CD4-positive, alpha-beta T cell treated with Interferon gamma for 1 hour (primary cell): ENCODE results near the gene DCDC1.

Experiments
- DNase-seq: peaks from one replicate; pipeline ENCODE4 v3.0.0-alpha.2; 2020

DCDC1 gene

DNA sequence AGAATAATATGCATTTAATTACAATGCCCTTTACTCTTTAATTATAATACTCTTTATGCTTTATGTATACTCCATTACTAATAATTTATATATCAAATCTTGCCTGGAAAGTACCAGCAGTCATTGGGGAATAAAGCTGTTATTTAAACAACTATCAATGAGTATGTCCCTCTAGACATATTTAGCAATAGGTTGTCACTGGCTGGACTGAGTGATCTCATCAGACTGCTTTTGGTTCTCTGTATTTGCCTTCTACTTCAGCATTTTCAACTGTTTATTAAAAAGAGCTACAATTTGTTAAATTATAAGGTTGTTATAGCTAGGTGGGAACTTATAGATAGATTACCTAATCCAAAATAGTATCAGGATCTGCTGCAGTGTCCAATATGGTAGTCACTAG lies 267.2 kb downstream of the DCDC1 start:
- DNase-seq: no peak

DNA sequence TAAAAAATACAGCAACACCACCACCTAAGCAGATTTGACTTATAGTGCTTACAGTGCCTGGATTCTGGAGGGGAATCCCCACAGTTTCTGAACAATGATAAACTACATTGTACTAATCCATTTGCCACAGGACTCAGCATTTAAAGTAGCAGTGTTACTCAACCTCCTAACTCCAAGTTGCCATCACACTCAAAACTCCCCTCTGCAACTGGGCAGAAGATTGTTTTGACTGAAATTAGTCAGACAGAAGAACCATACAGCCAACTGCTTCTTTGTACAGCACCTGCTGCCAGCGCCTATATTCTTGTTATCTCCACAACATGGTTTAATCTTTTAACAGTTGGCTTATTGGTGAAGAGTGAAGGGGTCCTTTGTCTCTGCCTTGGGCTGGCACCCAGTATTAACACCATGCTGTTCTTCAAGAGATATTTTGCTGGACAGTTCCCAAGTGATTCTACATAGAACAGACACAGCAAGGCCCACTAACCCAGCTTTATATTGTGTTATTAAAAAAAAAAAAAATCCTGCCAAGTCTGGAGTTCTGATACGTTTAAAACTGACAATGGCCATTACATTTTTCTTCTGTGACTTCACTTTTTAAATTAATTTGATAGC lies 273.2 kb downstream of the DCDC1 start:
- no peak for DNase-seq

DNA sequence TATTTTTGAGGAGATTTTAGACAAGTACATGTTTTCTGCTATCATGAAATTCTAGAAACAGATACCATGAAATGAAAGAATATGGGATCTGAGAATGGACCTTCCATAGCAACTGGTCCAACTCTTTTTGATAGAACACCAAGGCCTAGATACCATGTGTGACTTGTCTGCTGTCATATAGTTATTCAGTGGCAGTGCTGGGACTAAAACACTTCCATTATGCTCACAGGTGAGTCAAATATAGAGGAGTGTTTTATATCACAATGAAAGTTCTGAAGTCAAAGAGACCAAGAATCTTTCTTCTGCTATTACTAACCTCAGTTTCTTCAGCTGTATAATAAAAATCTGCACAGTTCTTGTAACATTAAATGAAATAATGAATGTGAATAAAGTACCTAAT lies 276.9 kb downstream of the DCDC1 start:
- DNase-seq: no peak

DNA sequence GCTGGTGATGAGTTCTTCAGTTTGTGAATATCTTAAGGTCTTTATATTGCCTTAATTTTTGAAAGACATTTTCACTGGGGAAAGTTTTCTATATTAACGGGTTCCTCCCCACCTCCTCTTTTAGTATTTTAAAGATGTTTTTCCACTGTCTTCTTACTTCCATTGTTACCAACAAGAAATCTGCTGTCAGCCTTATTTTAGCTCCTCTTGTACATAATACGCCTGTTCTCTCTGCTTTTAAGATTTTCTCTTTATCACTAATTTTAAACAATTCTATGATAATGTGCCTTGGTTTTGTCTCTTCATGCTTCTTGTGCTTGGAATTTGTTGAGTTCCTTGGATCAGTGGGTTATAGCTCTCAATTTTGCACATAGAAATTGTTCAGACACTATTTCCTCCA lies 280.4 kb downstream of the DCDC1 start:
- DNase-seq: no peak

DNA sequence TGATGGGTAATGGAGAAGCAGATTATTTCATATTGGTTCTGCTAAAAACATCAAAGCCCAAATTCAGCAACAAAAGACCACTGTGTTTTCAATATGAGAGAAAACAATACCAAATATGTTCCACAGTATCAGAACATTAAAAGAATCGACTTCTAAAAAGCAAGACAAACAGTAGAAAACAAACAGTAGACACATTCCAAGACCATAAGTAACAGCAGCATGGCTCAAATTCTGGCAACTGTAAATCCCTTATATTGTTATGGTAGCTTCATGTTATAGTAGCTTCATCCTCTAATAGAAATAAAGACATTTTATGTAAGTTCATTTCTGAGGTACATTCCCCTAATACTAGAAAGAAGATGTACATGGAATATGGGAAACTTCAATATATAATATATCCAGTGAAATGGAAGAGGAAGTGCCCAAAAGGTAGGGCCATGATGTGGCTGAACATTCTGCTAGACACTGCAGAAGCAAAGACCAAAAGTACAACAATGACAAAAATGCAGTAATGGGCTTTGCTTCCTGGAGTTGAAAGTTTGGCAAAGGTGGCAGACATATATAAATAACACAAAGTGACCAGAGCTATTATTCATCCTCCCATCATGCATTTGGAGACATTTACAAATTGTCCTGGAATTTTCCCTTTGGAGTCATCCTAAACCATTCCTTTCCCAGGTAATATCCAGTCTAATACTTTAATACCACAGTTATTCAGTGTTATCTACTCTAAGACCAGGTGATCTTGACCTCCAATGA lies 299.9 kb downstream of the DCDC1 start:
- no peak for DNase-seq

DNA sequence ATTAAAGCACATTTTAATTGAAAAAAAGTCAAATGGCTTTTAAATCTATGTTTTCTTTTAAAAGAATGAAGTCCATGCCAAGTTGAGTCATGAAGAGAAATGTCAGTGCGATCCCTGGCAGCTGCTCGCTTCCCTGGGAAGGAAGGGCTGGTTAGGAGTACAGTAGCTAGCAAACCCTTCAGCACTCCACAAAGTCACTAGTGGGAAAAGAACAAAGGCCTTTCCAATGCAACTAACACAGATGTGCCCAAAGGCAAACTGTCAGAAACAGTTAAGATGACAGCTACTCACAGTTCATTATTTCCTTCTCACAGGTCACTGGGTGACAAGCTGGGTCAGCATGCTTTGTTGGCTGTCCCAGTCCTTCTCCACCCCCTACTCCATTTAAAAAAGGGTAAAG lies 308.7 kb downstream of the DCDC1 start:
- DNase-seq: no peak

DNA sequence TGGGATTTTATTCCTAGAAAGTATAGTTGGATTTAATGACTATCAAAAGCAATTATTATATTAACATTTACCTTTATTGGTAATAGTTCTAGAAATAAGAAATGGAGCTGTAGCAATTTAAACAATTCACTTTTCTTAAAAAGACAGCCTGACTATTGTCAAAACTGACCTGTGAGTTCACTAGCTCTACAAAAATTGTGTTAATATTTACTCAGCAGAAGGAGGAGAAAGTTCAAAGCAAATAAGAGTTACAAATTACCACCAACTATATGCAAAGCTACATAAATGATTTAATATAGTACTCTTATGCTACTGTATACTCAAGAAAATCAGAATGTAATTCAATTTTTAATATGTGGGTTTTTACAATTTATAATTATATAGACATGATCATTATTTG lies 310.0 kb downstream of the DCDC1 start:
- no peak for DNase-seq

DNA sequence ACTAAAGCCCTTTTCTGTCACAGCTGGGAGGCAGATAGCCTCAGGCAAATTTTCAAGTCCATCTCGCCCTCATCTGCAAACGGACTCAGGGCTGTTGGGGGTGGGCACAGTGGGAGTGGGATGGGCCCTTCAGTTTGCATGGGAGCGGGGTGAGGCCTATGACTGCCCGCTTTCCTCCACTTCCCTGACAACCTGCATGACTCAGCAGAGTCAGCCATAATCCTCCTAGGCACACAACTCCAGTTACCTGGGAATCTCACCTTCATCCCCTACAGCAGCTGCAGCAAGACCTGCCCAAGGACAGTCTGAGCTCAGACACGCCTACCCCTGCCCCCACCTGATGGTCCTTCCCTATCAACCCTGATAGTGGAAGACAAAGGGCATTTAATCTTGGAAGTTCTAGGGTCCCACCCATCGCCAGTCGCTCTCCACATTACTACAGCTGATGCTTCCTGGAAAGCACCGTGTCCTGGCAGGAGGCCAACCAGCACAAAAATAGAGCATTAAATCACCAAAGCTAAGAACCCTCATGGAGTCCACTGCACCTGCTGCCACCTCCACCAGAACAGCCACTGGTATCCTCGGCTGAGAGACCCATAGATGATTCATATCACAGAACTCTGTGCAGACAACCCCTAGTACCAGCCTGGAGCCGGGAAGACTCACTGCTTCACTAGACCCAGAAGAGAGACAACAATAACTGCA lies 319.3 kb downstream of the DCDC1 start:
- no peak for DNase-seq

DNA sequence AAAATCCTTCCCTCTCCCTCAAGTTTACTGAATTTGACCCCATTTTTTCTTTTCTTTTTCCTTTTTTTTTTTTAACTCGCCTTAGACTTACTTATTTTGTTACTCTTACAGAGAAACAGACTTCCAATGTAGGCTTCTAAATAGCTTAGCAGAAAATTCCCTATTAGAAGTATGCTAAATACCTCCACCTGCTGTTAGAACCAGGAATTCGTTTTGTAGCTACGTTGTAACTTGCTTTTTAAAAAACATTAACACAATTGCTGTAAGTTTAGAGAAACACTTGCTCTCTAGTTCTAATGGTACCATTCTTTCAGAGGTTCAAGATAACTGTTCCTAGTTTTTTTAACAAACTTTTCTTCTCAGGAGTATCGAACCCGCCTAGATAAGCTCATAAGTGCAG lies 324.2 kb downstream of the DCDC1 start:
- no peak for DNase-seq

DNA sequence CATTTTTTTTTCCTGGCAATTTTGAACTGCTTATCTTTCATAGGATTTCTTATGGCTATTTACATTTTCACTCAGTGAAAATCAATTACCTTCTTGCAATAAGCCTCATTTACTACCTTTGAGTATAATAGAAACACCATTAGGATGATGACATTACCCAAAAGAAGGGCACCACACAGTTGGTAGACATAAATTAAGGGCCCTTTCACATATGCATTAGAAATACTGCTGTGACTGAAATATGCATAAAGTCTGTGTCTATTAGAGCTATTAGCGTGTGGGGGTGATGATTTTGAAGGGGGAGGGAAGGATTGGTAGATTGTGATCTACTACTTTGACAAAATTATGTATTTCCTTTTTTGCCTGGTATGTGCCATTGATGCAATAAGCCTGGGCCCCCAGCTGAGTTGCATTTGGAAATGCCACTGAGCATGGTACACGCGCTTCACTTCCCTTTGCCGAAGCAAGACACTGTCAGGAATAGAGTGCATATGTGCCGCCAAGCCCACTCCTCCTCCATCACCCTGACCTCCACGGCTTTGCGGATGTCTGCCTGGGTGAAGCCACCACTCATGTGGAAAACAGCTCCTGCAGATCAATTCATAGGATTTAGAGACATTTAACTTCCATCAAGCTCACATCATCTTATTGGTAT lies 339.3 kb downstream of the DCDC1 start:
- no peak for DNase-seq

DNA sequence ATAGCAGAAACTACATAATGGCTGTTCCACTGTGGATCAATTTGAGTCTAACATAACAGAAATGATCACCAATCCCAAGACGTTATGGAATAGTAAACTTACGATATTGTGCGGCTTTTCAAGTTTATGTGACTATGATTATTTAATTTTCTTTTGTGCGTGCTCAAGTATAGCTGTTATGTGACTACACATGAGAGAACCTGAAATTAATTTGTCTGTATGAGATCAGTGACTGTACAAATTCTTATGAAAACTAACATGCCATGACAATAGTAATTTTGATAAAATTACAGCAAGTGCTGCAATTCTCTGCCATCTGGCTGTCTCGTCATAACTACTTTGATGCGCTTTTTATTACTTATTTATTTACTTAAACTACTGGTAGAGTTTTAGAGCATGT lies 343.2 kb downstream of the DCDC1 start:
- no peak for DNase-seq

DNA sequence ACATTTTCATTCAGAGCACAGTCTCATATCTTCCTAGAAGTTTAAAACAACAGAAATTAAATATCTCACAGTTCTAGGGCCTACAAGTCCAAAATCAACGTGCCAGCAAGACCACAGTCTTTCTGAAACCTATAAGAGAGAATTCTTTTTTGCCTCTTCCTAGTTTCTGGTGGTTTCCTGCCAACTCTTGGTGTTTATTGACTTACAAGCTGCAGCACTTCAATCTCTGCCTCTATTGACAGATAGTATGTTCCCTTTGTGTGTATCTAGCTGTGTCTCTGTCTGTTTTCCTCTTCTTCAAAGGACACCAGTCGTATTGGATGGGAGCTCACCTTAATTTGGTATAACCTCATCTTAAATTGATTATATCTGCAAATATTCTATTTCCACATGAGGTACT lies 347.5 kb downstream of the DCDC1 start:
- DNase-seq: no peak

DNA sequence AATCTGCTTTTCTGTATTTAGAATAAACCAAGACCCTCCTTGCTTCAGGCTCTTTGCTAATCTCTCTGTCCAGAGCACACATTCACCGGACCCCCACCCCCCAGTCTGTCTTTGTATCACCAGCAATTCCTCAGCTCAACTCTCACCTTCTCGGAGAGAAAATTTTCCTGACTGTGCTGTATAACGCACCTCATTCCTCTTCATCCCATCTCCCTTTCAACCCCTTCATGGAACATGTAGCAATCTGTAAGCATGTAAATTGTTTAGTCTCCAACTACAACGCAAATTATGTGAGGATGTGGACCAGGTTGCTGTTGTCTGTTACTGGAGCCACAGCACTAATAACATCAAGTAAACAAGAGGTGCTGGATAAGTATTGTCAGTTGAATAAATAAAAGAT lies 349.8 kb downstream of the DCDC1 start:
- no peak for DNase-seq

DNA sequence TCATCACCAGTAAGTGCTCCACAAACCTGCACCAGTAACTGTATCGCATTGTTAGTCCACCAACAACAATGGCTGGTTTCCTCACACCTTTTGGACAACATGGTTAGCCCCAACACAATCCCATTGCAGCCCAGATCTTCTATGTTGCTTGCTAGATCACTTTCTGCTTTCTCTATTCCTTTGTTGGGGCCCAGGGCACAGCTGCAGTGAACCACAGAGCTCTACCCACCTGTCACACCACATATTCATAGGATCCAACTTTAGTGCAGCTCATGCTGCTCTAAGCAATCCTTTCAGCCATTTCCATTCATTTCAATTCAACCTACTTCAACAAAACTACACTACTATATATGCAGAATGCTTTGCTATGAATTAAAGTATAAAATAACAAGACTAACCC lies 364.3 kb downstream of the DCDC1 start:
- DNase-seq: no peak

DNA sequence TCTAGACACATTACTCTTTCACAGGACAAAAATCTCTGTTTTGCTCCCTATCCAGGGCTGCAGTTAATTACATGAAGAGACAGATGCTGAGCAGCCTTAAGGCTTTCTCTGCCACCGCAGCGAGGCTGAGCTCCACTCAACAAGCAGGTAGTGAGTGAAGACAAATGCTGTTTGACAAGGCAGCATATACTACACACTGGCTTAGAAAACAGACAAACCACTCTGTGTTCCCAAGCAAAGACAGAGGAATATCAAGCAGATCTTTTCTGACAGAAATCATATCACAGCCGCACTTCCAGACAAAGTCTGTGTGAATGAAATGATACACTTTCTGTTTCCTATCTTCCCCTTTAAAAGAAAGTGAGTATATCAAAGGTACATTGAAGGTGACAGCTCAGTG lies 368.1 kb downstream of the DCDC1 start:
- DNase-seq: no peak

DNA sequence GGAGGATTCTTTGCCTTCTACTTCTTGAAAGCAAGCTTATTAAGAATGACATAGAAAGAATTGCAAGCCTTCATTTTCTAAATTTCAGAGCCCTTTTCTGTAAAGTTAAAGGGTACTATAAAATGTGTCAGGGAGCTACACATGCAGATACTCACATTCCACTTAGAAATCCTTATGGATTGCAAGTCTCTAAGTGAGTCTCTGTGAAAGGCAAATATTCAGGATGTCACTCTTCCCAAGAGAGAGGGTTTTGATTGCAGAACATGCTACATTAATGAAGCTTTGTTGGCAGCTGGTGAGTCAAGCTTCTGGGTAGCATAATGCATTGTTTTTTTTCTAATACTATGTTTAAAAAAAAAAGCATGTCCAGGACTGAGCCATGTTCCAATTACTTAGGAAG lies 369.2 kb downstream of the DCDC1 start:
- DNase-seq: no peak

DNA sequence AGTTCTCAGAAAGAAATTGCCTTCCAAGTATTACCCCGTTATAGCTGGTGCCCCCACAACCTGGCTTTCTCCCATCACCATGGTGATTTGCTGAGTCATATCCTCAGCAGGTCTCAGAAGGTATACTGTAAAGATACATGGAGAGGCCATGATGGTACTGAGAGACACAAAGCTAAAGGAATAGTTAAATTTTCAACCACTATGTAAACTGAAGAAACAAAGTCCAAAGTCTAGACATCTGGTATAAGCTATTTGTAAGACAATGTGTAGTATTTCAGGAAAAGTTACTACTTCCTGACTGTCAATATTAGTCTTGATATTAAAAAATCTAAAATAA lies 377.1 kb downstream of the DCDC1 start:
- no peak for DNase-seq

DNA sequence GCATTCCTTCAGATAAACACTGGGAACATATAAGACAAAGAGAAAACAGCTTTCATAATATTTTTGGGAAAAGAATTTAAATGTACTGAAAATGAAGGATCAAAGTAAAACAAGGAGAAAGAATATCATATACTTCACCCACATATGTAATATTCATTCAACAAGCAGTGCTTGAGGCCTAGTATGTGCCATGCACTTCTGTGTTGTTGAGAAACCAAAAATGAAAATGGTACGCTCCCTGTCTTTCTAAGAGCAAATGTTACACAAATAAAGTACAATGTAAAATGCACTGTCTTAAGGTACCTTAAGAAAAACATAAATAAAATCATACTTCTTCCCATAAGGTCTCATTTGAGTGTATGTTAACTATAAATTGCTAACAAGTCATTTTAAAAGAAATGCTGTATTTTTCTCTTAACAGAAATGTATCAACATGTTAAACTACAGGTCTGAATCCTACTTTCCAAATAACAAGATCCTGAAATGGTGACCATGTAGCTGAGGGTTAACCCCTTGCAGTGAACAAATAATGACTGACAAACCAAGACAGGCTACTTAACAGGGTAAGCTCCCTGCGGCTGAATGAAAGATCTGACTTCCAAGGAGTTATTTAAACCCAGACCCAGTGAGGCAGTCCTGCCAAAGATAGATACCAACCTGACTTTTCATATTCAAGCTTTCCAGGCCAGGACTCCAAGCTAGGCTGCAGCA lies 377.6 kb downstream of the DCDC1 start:
- no peak for DNase-seq

DNA sequence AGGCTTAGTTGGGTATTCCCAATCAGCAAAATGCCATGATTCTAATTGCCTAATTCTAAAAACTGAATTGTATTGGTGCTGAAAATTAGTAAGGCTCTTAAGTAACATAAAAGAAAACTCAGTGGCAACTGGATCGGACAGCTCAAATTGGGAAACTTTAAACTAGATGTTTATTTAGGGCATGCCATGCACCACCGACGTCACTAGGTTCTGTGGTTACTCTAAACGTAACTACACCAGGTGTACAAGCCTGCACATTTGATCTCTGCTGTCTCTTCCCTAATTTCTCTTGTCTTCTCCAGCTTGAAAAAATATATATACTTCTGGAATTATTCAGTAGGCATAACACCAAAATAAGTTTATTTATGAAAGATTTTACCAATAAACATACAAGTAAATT lies 378.2 kb downstream of the DCDC1 start:
- DNase-seq: no peak

DNA sequence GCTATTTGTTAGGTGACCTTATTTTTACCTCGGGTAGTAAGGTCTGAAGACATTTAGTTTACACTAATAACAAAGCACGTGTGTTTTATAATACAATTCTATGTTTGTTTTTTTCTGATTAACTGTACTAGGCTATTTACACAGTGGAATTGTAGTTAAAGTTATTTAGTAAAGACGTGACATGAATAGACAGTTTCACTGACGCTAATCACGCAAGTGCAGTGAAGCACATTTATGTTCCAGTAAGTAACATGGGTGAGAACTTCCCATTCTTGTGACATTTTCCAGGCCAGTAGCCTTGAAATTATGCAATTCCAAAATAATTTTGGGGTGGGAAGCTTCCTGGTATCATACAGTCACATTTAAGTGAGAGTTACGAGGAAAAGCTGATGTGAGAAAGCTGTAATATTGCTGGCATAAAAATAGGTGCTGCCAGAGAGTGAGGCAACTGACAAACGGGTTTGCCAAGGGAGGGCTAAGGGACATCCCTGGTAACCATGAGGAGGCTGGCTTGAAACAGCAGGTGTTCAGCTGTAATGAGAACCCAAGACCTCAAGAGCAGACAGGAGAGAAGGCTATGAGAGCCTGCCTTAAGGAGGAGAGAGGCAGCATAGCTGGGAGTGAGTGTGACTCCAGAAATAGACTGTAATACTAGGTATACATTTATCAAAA lies 378.8 kb downstream of the DCDC1 start:
- no peak for DNase-seq

DNA sequence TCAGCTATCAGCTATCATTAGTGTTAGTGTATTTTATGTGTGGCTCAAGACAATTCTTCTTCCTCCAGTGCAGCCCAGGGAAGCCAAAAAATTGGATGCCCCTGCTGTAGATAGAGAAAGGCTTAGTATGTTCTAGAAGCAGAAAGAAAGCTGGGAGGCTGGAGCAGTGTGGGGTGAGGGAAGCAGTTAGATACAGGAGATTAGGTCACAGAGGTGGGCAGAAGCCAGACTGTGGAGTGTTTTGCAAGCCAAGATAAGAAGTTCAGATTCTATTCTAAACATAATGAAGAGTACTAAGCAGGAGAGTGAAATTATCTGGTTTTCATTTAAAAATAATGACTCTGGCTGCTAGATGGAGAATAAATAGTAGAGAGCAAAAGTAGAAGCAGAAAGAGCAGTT lies 381.7 kb downstream of the DCDC1 start:
- no peak for DNase-seq

DNA sequence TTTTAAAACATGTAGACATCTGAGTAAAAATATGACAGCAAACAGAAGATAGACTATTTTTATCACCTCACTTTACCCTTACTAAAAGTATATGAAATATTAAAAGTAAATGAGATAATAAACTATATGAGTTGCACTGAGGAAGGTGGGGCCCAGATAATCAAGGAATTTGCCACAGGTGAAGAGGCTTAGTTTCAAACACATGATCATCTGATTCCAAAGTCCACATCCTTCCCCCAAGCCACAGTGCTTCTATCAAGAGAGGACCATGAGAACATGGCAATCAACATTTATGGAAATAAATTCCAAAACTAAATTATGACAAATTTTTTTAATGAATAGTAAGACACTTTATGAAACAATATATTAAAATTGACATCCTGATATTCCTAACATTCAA lies 384.0 kb downstream of the DCDC1 start:
- DNase-seq: no peak

DNA sequence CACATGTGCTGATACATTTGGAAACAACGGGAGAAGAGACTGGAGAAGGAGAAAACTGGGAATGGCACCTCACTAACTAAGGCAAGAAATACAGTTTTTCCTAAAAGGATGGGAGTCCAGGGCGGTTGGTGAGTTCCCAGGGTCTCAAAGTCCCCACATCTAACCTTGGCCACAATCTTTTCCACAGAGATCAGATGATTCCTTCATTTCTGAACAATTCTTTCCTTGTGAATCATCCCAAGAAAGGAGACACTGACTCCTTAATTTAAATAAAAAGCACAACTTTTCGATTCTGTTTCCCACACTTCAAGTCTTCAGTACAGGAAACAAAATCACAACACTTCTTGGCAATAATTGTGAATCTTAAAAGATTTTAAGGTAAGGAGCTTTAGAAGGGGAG lies 384.7 kb downstream of the DCDC1 start:
- no peak for DNase-seq
